H1 (cell line): ENCODE measurements around the gene VAT1L.

Source experiments
- ATF2 ChIP-seq: IDR thresholded peaks from 2 replicates; pipeline ENCODE4 v1.6.1; 2012; ENCODE audit warnings: low read length, inconsistent platforms
- ATF3 ChIP-seq: IDR thresholded peaks from 2 replicates; pipeline ENCODE4 v1.6.1; 2011; ENCODE audit warnings: low read depth, mild to moderate bottlenecking, low read length; ENCODE audit not compliant: insufficient read depth
- CTCF ChIP-seq, 3 experiments: IDR thresholded peaks; 1 replicate in 2 of 3; 2 replicates in 1 of 3; pipeline versions ENCODE4 v1.5.1 to v1.6.1; 2011; ENCODE audit warnings: low read length in 3 of 3, mild to moderate bottlenecking in 3 of 3, inconsistent platforms in 2 of 3, low read depth in 1 of 3, moderate library complexity in 1 of 3; ENCODE audit not compliant: insufficient read depth in 1 of 3; ENCODE audit errors: control extremely low read depth in 1 of 3
- EP300 ChIP-seq, 2 experiments: IDR thresholded peaks; 1 replicate in 1 of 2; 2 replicates in 1 of 2; pipeline ENCODE4 v1.6.1; 2011 to 2012; ENCODE audit warnings: low read depth in 2 of 2, low read length in 2 of 2, mild to moderate bottlenecking in 2 of 2, borderline replicate concordance in 1 of 2, inconsistent platforms in 1 of 2, moderate library complexity in 1 of 2
- EZH2 ChIP-seq: fragments of 200-600 bp; sonication (generic); IDR thresholded peaks from 2 replicates; pipeline ENCODE4 v1.7.1; 2012; ENCODE audit warnings: low read depth, mild to moderate bottlenecking, moderate library complexity, low read length, inconsistent platforms; ENCODE audit not compliant: severe bottlenecking
- GABPA ChIP-seq: IDR thresholded peaks from 2 replicates; pipeline ENCODE4 v1.6.1; 2011; ENCODE audit warnings: mild to moderate bottlenecking, low read length, moderate library complexity, borderline replicate concordance; ENCODE audit not compliant: insufficient read depth
- JUND ChIP-seq: IDR thresholded peaks from 2 replicates; pipeline ENCODE4 v1.6.1; 2011; ENCODE audit warnings: mild to moderate bottlenecking, improper control_type of control experiment, low read length
- MAX ChIP-seq: IDR thresholded peaks from 2 replicates; pipeline ENCODE4 v1.6.1; 2012; ENCODE audit warnings: inconsistent platforms
- NRF1 ChIP-seq: IDR thresholded peaks from 2 replicates; pipeline ENCODE4 v1.6.1; 2011; ENCODE audit warnings: mild to moderate bottlenecking, low read depth, low read length, improper control_type of control experiment
- POLR2A ChIP-seq, 2 experiments: IDR thresholded peaks; 1 replicate in 1 of 2; 2 replicates in 1 of 2; pipeline ENCODE4 v1.6.1; 2011; ENCODE audit warnings: low read depth in 2 of 2, low read length in 2 of 2, mild to moderate bottlenecking in 2 of 2; ENCODE audit errors: control extremely low read depth in 1 of 2
- RAD21 ChIP-seq, 2 experiments: IDR thresholded peaks in 1 of 2; conservative IDR thresholded peaks in 1 of 2; 2 replicates each; pipeline ENCODE4 v1.6.1; 2011; ENCODE audit warnings: low read depth in 2 of 2, low read length in 2 of 2, improper control_type of control experiment in 1 of 2, inconsistent platforms in 1 of 2, mild to moderate bottlenecking in 1 of 2, moderate library complexity in 1 of 2
- USF2 ChIP-seq: IDR thresholded peaks from 2 replicates; pipeline ENCODE4 v1.6.1; 2011; ENCODE audit warnings: low read length, improper control_type of control experiment

GRCh38 chr16:77939968-77940367, 151.6 kb downstream of the VAT1L start:
- TF ChIP-seq EZH2 = no peak
- TF ChIP-seq EP300 (IDR thresholded peaks at IDR 0.05; ENCODE audit: borderline replicate concordance in 1 of 2, low read depth in 2 of 2, low read length in 2 of 2) = no peak
- TF ChIP-seq MAX = no peak
- no peak for TF ChIP-seq RAD21 (IDR thresholded peaks at IDR 0.05 in 1 of 2, conservative IDR thresholded peaks at IDR 0.05 in 1 of 2; ENCODE audit: low read depth in 2 of 2, low read length in 2 of 2)
- TF ChIP-seq GABPA = no peak
- no peak for TF ChIP-seq CTCF (IDR thresholded peaks at IDR 0.05; ENCODE audit: control extremely low read depth in 1 of 3, insufficient read depth in 1 of 3, low read depth in 1 of 3, low read length in 3 of 3)
- TF ChIP-seq POLR2A (IDR thresholded peaks at IDR 0.05; ENCODE audit: control extremely low read depth in 1 of 2, low read depth in 2 of 2, low read length in 2 of 2) = no peak
- no peak for TF ChIP-seq ATF3
- no peak for TF ChIP-seq USF2
- no peak for TF ChIP-seq NRF1
- no peak for TF ChIP-seq ATF2
- TF ChIP-seq JUND = no peak
